ENCODE data around the gene EHHADH. TPM values are rescaled to one million over a fixed set of nuclear protein-coding genes. Genes with fewer than 3 reads are reported as not detected.

Gene EHHADH
- total RNA-seq, 1 experiment from 2014 or later = 10.7 TPM

DNA sequence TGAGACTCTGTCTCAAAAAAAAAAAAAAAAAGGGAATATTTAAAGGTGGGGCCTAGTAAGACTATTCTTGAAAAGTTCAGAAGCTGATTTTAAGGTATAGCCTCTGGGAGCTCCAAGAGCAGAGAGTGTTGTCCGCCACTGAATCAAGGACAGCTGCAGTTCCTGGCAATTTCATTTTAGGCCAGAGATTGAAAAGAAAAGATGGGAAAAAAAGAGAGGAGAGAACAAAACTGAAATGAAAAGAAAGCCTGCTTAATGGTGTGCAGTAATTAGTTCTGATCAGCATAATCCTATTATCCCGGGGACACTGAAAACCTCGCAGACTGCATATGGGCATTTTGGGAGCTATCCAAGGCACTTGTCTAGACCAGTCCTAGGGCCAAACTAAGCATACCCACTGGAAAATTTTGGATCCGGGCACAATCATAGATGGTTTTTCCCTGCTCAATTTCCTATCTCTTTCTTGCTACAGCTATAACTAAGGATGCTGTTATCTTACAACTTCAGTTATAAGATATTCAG, 43.2 kb downstream of the EHHADH start:
- Histone ChIP-seq H3K9me2 (ENCODE audit: insufficient read depth) (no peaks in the 10 kb centered on the region), H3K27me3 (ENCODE audit: insufficient read depth, low read length) (no peaks in the 10 kb centered on the region), H3K9me3 (ENCODE audit: control insufficient read depth in 1 of 2, insufficient read depth in 1 of 2, low read depth in 1 of 2, low read length in 2 of 2) (no peaks in the 10 kb centered on the region), H3K4me3 (replicated peaks in 1 of 2; ENCODE audit: low read depth in 1 of 2, low read length in 2 of 2) (no peak overlapping the region), H3K9ac (ENCODE audit: low read length) (no peak overlapping the region), H2AFZ (ENCODE audit: low read depth, low read length, poor library complexity, severe bottlenecking) (no peak overlapping the region), H3K27ac (ENCODE audit: low read depth, low read length) (no peak overlapping the region), H3K4me2 (ENCODE audit: low read length) (no peak overlapping the region), H4K20me1 (ENCODE audit: insufficient read depth) (no peaks in the 10 kb centered on the region), H3K79me2 (ENCODE audit: insufficient read depth, low read length) (no peaks in the 10 kb centered on the region), H3K4me1 (ENCODE audit: control insufficient read depth in 1 of 2, insufficient read depth in 2 of 2, low read length in 2 of 2) (no peaks in the 10 kb centered on the region), H3K36me3 (ENCODE audit: control insufficient read depth in 1 of 2, insufficient read depth in 2 of 2, low read length in 2 of 2) (no peaks in the 10 kb centered on the region)
- RAD21 ChIA-PET (ENCODE audit: low non-redundant PET in 1 of 2, low total read pairs in 2 of 2, uncharacterized antibody in 2 of 2, unreplicated experiment in 2 of 2) = no interaction called here
- DNase-seq (ENCODE audit: low read depth, low spot score) (no peak), ATAC-seq (no peak)
- BruUV-seq (replicated peaks) = no TSS peak
- POLR2A ChIA-PET = no interaction called here
- intact Hi-C loops (cut with micrococcal nuclease) = no loop called here
- CTCF ChIA-PET = no interaction called here
- TF ChIP-seq POLR2A (IDR thresholded peaks at IDR 0.05; ENCODE audit: borderline replicate concordance, extremely low read depth, insufficient read depth, insufficient read length) (no peak), YY1 (IDR thresholded peaks at IDR 0.05; ENCODE audit: extremely low read depth, insufficient replicate concordance, low read depth, low read length) (no peak), JUND (IDR thresholded peaks at IDR 0.05) (no peak), ZNF274 (IDR thresholded peaks at IDR 0.05; ENCODE audit: low read depth, low read length) (no peak), SIN3A (IDR thresholded peaks at IDR 0.05; ENCODE audit: low read depth) (no peak), TCF7L2 (IDR thresholded peaks at IDR 0.05; ENCODE audit: borderline replicate concordance, extremely low read depth, insufficient read depth, insufficient read length) (no peak), FOSL1 (IDR thresholded peaks at IDR 0.05; ENCODE audit: low read depth) (no peak), SRF (IDR thresholded peaks at IDR 0.05; ENCODE audit: low read depth) (no peak), ELF1 (IDR thresholded peaks at IDR 0.05; ENCODE audit: borderline replicate concordance, low read depth) (no peak), EGR1 (IDR thresholded peaks at IDR 0.05; ENCODE audit: low read depth) (no peak), POLR2AphosphoS5 (IDR thresholded peaks at IDR 0.05; ENCODE audit: low read depth, low read length) (no peak), EZH2phosphoT487 (IDR thresholded peaks at IDR 0.05; ENCODE audit: borderline replicate concordance) (no peak)
- TF ChIP-seq, protein P1, sequence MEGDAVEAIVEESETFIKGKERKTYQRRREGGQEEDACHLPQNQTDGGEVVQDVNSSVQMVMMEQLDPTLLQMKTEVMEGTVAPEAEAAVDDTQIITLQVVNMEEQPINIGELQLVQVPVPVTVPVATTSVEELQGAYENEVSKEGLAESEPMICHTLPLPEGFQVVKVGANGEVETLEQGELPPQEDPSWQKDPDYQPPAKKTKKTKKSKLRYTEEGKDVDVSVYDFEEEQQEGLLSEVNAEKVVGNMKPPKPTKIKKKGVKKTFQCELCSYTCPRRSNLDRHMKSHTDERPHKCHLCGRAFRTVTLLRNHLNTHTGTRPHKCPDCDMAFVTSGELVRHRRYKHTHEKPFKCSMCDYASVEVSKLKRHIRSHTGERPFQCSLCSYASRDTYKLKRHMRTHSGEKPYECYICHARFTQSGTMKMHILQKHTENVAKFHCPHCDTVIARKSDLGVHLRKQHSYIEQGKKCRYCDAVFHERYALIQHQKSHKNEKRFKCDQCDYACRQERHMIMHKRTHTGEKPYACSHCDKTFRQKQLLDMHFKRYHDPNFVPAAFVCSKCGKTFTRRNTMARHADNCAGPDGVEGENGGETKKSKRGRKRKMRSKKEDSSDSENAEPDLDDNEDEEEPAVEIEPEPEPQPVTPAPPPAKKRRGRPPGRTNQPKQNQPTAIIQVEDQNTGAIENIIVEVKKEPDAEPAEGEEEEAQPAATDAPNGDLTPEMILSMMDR (IDR thresholded peaks at IDR 0.05 in 2 of 3, conservative IDR thresholded peaks at IDR 0.05 in 1 of 3; ENCODE audit: borderline replicate concordance in 1 of 3, insufficient read depth in 1 of 3, low read depth in 2 of 3, low read length in 2 of 3) = no peak
- TF ChIP-seq, protein P2, sequence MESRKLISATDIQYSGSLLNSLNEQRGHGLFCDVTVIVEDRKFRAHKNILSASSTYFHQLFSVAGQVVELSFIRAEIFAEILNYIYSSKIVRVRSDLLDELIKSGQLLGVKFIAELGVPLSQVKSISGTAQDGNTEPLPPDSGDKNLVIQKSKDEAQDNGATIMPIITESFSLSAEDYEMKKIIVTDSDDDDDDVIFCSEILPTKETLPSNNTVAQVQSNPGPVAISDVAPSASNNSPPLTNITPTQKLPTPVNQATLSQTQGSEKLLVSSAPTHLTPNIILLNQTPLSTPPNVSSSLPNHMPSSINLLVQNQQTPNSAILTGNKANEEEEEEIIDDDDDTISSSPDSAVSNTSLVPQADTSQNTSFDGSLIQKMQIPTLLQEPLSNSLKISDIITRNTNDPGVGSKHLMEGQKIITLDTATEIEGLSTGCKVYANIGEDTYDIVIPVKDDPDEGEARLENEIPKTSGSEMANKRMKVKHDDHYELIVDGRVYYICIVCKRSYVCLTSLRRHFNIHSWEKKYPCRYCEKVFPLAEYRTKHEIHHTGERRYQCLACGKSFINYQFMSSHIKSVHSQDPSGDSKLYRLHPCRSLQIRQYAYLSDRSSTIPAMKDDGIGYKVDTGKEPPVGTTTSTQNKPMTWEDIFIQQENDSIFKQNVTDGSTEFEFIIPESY (IDR thresholded peaks at IDR 0.05; ENCODE audit: extremely low read depth, insufficient replicate concordance, low read length) = no peak

Data from HCT116 (cell line).